GM13976 (cell line): Measurements from ENCODE around the gene PEAK1.

Experiments
- DNase-seq: peaks from one replicate; pipeline ENCODE4 v3.0.0; 2012; ENCODE audit warnings: low spot score
- in situ Hi-C: fragments of 300-500 bp; cut with MboI; formaldehyde crosslinking; loops from one replicate; pipeline ENCODE4 v1.12.0; 2022; ENCODE audit warnings: low sequenced_read_pairs, mixed read lengths, inconsistent platforms; ENCODE audit not compliant: unreplicated experiment
- TF ChIP-seq, protein P1 (sequence below): IDR thresholded peaks from 2 replicates; pipeline ENCODE4 v1.5.1; 2012; ENCODE audit warnings: borderline replicate concordance, mild to moderate bottlenecking; ENCODE audit not compliant: insufficient read depth; ENCODE audit errors: extremely low read depth, missing control alignments, control extremely low read depth

The PEAK1 gene

DNA sequence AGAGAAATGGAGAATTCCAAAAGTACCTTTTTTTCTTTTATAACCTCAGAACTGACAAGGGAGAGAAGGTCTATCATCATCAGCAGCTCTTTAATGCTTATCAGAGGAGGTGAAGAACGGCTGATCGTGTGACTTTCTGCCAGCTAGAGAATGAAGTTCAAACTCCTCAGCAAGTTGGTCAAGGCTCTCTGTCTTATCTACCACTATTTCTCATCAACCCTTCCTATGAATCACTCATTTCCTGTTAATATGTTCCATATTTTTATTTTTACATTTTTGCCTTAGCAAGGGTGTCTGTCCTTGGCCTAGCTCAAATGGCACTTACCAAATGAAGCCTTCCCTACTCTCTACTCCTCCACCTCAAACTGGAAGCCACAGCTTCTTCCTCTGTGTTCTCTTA is 275.9 kb downstream of the PEAK1 start:
- TF ChIP-seq, protein P1, sequence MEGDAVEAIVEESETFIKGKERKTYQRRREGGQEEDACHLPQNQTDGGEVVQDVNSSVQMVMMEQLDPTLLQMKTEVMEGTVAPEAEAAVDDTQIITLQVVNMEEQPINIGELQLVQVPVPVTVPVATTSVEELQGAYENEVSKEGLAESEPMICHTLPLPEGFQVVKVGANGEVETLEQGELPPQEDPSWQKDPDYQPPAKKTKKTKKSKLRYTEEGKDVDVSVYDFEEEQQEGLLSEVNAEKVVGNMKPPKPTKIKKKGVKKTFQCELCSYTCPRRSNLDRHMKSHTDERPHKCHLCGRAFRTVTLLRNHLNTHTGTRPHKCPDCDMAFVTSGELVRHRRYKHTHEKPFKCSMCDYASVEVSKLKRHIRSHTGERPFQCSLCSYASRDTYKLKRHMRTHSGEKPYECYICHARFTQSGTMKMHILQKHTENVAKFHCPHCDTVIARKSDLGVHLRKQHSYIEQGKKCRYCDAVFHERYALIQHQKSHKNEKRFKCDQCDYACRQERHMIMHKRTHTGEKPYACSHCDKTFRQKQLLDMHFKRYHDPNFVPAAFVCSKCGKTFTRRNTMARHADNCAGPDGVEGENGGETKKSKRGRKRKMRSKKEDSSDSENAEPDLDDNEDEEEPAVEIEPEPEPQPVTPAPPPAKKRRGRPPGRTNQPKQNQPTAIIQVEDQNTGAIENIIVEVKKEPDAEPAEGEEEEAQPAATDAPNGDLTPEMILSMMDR = no peak
- in situ Hi-C loops = no loop called here
- no peak for DNase-seq

DNA sequence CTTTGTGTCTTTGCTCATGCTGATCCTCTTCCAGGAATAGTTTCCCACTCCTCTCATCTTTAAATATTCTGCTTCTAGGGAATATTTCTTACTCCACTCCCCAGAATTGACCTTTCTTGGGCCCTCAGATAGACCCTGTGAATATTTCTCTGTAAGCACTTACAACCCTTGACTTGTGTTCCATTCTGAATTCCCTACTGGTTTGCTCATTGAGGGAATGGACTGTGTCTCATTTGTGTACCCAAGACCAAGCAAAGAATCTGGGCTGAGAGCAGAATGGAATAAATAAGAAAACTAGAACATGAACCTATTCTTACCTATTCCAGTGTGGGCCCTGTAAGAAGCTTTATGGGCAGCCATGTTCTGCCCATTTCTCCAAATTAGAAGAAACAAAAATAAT is 276.3 kb downstream of the PEAK1 start:
- in situ Hi-C loops = no loop called here
- DNase-seq = no peak
- TF ChIP-seq, protein P1 = no peak

DNA sequence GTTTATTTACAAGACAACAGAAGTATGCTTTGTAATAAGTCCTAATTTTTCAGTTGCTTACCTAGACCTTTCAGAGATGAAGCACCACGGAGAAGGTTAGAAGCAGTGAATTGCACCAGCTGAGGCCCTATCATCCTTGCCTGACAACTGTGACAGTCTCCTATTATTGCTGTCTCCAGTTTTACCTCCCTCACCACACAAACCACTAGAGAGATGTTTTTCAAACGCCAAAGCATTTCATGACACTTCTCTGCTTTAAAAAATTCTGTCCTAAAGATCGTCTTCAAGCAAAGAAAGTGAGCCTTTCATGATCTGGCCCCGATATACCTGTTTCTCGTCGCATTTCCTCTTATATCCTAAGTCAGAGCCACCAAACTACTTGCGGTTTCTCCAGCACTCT is 276.7 kb downstream of the PEAK1 start:
- DNase-seq = no peak
- TF ChIP-seq, protein P1 = no peak
- in situ Hi-C loops = no loop called here

DNA sequence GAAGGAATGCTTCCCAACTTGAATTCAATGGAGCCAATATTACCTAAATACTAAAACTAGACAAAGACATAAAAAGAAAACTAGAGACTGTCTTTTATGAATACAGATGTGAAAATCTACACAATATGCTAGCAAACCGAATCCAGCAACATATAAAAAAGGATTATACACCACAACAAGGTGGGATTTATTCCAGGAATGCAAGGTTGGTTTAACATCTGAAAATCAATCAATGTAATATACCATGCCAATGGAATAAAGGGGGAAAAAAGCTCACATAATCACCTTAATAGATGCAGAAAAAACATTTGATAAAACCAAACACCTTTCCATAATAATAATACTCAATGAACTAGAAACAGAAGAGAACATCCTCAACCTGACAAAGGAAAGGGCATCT is 279.7 kb downstream of the PEAK1 start:
- TF ChIP-seq, protein P1 = no peak
- no peak for DNase-seq
- in situ Hi-C loops = no loop called here

DNA sequence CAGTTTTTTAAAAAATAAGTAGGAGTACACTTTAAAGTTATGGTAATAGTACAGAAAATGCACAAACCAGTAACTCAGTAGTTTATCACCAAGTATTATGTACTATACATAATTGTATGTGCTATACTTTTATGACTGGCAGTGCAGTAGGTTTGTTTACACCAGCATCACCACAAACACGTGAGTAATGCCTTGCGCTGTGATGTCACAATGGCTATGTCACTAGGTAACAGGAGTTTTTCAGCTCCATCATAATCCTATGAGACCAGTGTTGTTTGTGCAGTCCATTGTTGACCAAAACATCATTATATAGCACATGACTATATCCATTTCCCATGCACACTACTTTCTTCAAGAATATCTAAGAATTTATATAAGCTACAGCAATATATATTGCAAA is 280.6 kb downstream of the PEAK1 start:
- in situ Hi-C loops = no loop called here
- no peak for DNase-seq
- TF ChIP-seq, protein P1 = no peak

DNA sequence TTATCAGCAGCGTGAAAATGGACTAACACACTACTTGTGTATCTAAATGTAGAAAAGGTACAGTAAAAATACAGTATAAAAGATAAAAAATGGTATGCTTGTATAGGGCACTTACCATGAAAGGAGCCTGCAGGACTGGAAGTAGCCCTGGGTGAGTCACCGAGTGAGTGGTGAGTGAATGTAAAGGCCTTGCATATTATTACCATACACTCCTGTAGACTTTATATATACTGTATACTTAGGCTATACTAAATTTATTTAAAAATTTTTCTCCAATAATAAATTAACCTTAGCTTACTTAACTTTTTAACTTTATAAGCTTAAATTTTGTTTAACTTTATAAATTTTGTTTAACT is 281.8 kb downstream of the PEAK1 start:
- TF ChIP-seq, protein P1 = no peak
- in situ Hi-C loops = no loop called here
- no peak for DNase-seq

DNA sequence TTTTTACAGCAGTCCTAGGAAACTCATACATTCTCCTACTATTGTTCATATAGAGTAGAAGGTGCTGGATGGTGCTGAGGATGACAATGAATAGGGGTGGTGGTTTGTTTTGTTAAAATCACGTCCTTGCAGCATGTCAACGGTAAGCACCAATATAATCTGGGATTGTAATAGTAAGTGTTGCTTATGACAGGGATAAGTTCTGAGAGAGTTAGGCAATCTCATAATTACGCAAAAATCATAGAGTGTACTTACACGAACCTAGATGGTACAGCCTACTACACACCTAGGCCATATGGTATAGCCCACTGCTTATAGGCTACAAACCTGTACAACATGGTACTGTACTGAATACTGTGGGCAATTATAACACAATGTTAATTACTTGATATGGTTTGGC is 284.7 kb downstream of the PEAK1 start:
- TF ChIP-seq, protein P1 = no peak
- in situ Hi-C loops = no loop called here
- no peak for DNase-seq
